Esophagus squamous epithelium (tissue), 5 donors: ENCODE measurements around the gene PRDX5. TPM values are rescaled to one million over a fixed set of nuclear protein-coding genes. Genes with fewer than 3 reads are reported as not detected.
A peak's percentile ranks its signal among the peaks of the same experiment; 100 is the strongest.

Source experiments
- DNase-seq: peaks from one replicate; lab custom pipeline; 2025; lab: John Stamatoyannopoulos, UW
- H3K27ac ChIP-seq, 4 donors: fragments of 200-600 bp; sonication (generic); one replicate each; pipeline ENCODE4 v1.5.1; 2016 to 2019; ENCODE audit warnings: mild to moderate bottlenecking in 1 of 4
- H3K27me3 ChIP-seq, 4 donors: fragments of 200-600 bp; sonication (generic); 1 replicate in 3 of 4; 2 replicates in 1 of 4; pipeline versions ENCODE4 v1.5.1 to v1.6.0; 2017 to 2021; ENCODE audit warnings: antibody characterized with exemption in 1 of 4
- H3K36me3 ChIP-seq, 3 donors: fragments of 200-600 bp; sonication (generic); one replicate each; pipeline ENCODE4 v1.5.1; 2016 to 2019
- H3K4me1 ChIP-seq, 3 donors: fragments of 200-600 bp; sonication (generic); one replicate each; pipeline ENCODE4 v1.5.1; 2017 to 2019
- H3K4me3 ChIP-seq, 4 donors: fragments of 200-600 bp; sonication (generic); 1 replicate in 3 of 4; 2 replicates in 1 of 4; pipeline ENCODE4 v1.5.1; 2016 to 2019; ENCODE audit warnings: mild to moderate bottlenecking in 2 of 4, moderate library complexity in 1 of 4
- H3K9me3 ChIP-seq, 3 donors: fragments of 200-600 bp; sonication (generic); one replicate each; pipeline ENCODE4 v1.5.1; 2016 to 2019
- CTCF ChIP-seq, 6 experiments: fragments of 450-650 bp in 4 of 6; fragments of 200-600 bp in 2 of 6; sonication (generic) in 2 of 6; IDR thresholded peaks; one replicate each; pipeline ENCODE4 v1.5.1; 2016 to 2019; ENCODE audit warnings: antibody characterized with exemption in 6 of 6, mild to moderate bottlenecking in 4 of 6, moderate library complexity in 4 of 6
- POLR2A ChIP-seq, 4 donors: fragments of 450-650 bp; IDR thresholded peaks; one replicate each; pipeline ENCODE4 v1.6.1; 2017; ENCODE audit warnings: antibody characterized with exemption in 4 of 4, mild to moderate bottlenecking in 4 of 4, moderate library complexity in 3 of 4
- WGBS, 2 donors: methylation state at CpG; one replicate each; pipeline ENCODE4 v1.1.5; 2018; 5-methylcytosine and 5-hydroxymethylcytosine counted together
- intact Hi-C: fragments of 100-400 bp; cut with DNase I; formaldehyde crosslinking; loops from one replicate; pipeline ENCODE4 v1.15.0; 2022
- total RNA-seq, 4 donors: library from RNA; depleted of rRNA; stranded (reverse); fragments of >200 nt; gene quantifications; one replicate each; pipeline ENCODE4 v1.1.0, GENCODE V29; 2016
- donor health status: DM: yes; HTN: yes; CAD: no.

PRDX5 gene
- total RNA-seq, 4 donors from 2014 or later, result 309 to 602 (median 476) TPM

- DNase-seq, result no peak
Measured at GRCh38 chr11:64340671-64341335, 22.9 kb downstream of the PRDX5 start.

GRCh38 chr11:64341429-64341828, 23.5 kb downstream of the PRDX5 start:
- H3K9me3 ChIP-seq, result no peaks in the 10 kb centered on the region
- H3K36me3 ChIP-seq, result no peaks in the 10 kb centered on the region
- no peak for TF ChIP-seq CTCF (IDR thresholded peaks at IDR 0.05)
- WGBS, 2 donors, result 42 to 87% methylated on average over 3 to 4 of the region's 21 CpGs
- no peaks in the 10 kb centered on the region for H3K27me3 ChIP-seq
- intact Hi-C loops, result no loop called here
- H3K4me3 ChIP-seq, result no peak overlapping the region
- H3K4me1 ChIP-seq, result peaks cover 17 to 57% (median 19%) of the 10 kb centered on the region in 3 donors
- H3K27ac ChIP-seq, result peak overlapping the region in 1 of 4 donors; percentile 79
- DNase-seq, result no peak

More at GRCh38 chr11:64340671-64341335, 22.9 kb downstream of the PRDX5 start:
- peak overlapping the region; percentile 29 to 88 (median 62) for H3K27ac ChIP-seq
- no peaks in the 10 kb centered on the region for H3K36me3 ChIP-seq
- no peaks in the 10 kb centered on the region for H3K9me3 ChIP-seq
- H3K4me1 ChIP-seq, result peaks cover 17 to 62% (median 19%) of the 10 kb centered on the region in 3 donors
- TF ChIP-seq CTCF (IDR thresholded peaks at IDR 0.05) (no peak), POLR2A (IDR thresholded peaks at IDR 0.05) (no peak)
- 47 to 51% methylated on average over 9 to 27 of the region's 33 CpGs for WGBS, 2 donors
- H3K4me3 ChIP-seq, result peak overlapping the region in 3 of 4 donors; percentile 29 to 56 (median 37)
- H3K27me3 ChIP-seq, result no peaks in the 10 kb centered on the region
- intact Hi-C loops, result no loop called here

- TF ChIP-seq POLR2A (IDR thresholded peaks at IDR 0.05) (peak in 2 of 4 donors; percentile 29 to 61), CTCF (IDR thresholded peaks at IDR 0.05) (peak in 5 of 6 experiments; percentile 41 to 76 (median 65))
- Histone ChIP-seq H3K9me3 (no peaks in the 10 kb centered on the region), H3K36me3 (no peaks in the 10 kb centered on the region), H3K4me1 (peaks cover 17 to 60% (median 20%) of the 10 kb centered on the region in 3 donors), H3K27me3 (no peaks in the 10 kb centered on the region), H3K4me3 (peak overlapping the region; percentile 7 to 60 (median 29)), H3K27ac (peak overlapping the region; percentile 75 to 88 (median 81))
- WGBS, 2 donors, result 47 to 63% methylated on average over 3 to 8 of the region's 55 CpGs
- DNase-seq, result no peak
- intact Hi-C loops, result no loop called here
Measured at GRCh38 chr11:64341851-64342791, 24.2 kb downstream of the PRDX5 start.

- peaks cover 20 to 69% (median 29%) of the 10 kb centered on the region in 3 donors for H3K4me1 ChIP-seq
- 48 to 54% methylated on average over 16 to 19 of the region's 29 CpGs for WGBS, 2 donors
- peak overlapping the region; percentile 75 to 88 (median 81) for H3K27ac ChIP-seq
- H3K36me3 ChIP-seq, result no peaks in the 10 kb centered on the region
- DNase-seq, result no peak
- no peaks in the 10 kb centered on the region for H3K9me3 ChIP-seq
- intact Hi-C loops, result no loop called here
- TF ChIP-seq POLR2A (IDR thresholded peaks at IDR 0.05) (no peak), CTCF (IDR thresholded peaks at IDR 0.05) (no peak)
- H3K4me3 ChIP-seq, result peak overlapping the region in 3 of 4 donors; percentile 23 to 60 (median 35)
- no peaks in the 10 kb centered on the region for H3K27me3 ChIP-seq
Measured at GRCh38 chr11:64342869-64343745, 25.2 kb downstream of the PRDX5 start.
